Activated CD4-positive, alpha-beta T cell treated with anti-CD3 and anti-CD28 coated beads for 4 hours (primary cell): ENCODE data around the gene PLCL2.

Experiments used
- DNase-seq, 2 donors: peaks; one replicate each; pipeline ENCODE4 v3.0.0-alpha.2; 2020

Gene PLCL2

DNA sequence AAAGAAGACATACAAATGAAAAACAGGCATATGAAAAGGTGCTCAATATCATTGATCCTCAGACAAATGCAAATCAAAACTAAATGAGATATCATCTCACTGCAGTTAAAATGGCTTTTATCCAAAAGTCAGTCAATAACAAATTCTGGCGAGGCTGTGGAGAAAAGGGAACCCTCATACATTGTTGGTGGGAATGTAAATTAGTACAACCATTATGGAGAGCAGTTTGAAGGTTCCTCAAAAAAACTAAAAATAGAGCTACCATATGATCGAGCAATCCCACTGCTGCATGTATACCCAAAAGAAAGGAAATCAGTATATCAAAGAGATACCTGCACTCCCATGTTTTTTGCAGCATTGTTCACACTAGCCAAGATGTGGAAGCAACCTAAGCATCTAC, 165.8 kb downstream of the PLCL2 start:
- no peak for DNase-seq

DNA sequence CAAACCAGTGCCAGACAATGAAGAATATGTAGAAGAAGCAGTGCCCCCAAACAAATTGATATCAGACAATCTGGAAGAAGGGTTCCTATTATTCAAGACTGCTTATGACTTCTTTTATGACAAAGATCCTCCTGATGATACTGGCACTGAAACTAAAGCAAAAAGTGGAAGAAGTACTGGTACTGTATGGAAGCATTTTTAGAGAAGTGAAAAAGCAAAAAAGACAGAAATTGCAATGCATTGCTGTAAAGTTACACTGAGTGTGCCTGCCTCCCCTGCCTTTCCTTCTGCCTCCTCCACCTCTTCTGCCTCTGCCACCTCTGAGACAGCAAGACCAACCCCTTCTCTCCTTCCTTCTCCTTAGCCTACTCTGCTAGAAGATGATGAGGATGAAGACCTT, 167.6 kb downstream of the PLCL2 start:
- no peak for DNase-seq

DNA sequence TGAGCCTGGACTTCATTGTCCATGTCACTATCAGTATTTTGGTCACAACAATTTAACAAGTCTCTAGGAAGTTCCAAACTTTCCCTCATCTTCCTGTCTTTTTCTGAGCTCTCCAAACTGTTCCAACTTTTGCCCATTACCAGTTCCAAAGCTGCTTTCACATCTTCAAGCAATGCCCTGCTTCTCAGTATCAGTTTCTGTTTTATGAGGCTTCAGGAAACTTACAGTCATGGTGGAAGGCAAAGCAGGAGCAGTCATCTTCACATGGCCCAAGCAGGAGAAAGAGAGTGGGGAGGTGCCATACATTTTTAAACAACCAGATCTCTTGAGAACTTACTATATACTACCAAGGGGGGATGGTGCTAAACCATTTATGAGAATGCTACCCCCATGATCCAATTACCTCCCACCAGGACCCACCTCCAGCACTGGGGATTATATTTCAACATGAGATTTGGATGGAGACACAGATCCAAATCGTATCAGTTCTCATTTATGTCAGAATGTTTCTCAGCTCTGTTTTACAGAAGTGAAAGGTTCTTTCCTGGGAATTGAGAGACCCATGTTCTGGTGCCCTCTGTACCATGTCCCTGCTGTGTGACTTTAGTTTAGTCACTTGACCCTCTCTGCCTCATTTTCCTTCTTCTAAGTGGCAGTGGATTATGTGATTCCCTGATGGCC, 169.7 kb downstream of the PLCL2 start:
- no peak for DNase-seq

DNA sequence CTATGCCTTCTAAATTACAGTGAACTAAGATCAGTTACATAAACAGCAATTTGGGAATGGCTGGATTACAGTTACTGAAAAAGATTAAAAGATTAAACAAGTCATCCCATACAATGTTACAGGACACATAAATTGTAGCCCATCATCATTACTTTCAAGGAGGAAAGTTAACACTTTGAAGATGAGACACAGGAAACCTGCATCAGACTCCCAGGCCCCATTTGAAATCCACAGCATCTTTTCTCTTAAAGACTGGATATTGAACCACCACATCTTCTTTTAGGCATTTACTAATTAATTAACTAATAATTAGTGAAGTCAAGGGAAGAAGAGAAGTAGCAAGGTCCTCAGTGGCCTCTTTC, 170.2 kb downstream of the PLCL2 start:
- no peak for DNase-seq

DNA sequence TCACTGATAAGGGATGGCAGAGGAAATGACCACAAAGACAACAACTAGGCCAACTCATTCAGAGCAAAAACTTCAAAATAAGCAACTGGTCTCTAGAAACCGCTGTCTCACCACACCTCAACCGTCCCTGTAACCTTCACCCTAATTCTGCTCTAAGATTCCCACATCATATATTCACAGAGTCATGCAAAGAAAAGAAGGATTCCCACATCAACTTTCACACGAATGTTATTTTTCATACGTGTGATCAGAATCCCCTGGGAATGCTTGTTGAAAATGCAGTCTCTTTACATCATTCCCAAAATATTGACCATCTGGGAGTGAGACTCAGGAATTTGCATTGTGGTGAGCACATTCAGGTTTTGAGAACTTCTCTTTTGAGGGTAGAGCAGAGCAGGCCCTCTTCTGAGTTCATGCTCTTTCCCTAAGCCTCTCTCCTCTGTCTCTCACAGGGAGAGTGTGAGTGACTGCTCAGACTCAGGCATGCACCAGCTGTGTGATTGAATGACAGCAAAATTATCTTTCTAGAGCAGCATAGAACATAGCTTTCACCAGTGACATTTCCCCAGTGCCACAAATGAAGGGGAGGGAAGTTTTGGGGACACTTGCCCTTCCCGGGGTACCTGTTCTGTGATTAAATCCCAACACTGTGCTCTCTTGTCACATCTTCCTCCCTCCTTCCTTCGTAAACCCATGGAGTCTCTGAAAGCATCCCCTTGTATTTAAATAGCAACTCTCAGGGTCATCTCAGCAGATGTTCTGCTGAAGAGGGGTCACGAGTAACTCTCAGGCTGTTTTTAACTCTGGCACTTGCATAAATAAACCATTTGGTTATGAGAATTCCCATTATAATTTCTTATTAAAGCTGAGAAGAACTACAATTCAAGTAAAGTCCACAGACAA, 170.9 kb downstream of the PLCL2 start:
- no peak for DNase-seq

DNA sequence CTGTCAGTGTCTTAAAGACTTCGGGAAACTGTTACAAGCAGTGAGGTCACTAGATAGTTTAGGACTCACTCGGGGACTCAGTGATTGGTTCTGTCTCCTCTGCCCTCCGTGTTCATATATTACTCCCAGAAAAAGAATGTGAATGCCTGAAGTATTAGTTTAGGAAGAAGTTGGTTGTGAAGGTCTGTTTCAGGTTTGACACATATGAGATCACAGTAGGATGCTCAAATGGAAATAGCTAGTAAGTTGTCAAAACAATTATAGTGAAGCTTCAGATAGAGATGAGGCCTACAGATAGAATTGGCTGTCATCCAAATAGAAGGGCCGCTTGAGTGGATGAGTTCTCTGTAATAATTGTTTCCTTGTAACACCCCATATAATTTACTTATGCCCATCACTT, 172.6 kb downstream of the PLCL2 start:
- DNase-seq: no peak

DNA sequence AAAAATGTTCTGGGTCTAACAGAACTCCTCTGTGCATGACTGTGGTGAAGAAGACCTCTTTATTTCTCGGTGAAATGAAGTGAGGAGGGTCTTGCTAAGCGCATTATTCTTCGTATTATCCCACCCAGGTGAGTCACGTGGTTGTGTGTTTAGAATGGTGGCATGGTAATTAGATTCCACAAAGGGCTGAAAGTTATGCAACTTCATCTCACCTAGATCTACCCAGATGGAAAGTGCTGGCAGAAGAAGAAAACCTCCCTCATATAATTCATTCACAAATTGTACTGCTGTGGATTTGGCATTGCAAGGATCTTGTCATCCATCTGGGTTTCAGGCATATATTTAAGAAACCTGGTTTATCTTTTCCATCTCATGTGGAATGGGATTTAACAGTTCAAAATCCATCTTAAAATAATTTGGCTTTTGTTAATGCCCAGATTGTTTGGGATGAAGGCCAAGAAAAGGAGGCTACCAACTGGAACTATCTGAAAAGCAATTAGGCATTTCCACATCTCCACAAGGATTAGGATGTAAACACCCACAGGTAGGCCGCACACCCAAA, 175.3 kb downstream of the PLCL2 start:
- DNase-seq: no peak

DNA sequence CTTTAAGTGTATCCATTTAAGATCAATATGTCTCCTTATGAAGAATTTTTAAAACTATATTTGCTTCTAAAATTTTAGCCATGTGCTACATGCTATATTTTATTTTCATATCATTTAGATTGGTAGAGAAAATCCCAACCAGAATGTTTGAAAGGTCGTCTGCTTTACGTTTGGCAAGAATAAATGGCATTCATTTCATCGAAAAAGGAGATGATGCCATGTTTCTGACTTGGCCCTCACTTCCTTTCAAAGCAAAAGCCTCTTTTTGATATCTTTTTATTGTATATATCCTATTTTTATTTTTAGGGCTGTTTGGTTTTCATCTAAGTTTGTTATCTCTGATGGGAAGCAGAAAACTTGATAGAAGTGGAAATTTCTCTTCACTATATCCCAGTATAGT, 176.2 kb downstream of the PLCL2 start:
- DNase-seq: no peak

DNA sequence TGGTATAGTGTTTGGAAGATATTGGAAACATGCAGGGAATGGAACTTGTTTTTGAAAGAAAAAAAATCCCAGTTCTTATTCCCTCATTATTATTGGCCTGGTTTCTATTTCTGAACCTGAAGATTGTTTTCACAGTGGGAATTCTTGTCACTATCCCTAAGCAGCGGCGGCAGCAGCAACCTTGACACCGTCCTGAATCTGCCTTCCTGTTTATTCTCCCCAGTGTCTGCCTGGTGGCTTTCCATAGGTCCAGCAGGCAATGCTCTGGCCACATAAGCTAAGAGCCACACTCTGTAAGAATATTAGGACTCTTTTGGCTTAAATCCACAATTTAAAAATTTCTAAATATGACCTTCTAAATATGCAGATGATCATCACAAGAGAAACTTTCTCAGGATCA, 178.0 kb downstream of the PLCL2 start:
- DNase-seq: no peak

DNA sequence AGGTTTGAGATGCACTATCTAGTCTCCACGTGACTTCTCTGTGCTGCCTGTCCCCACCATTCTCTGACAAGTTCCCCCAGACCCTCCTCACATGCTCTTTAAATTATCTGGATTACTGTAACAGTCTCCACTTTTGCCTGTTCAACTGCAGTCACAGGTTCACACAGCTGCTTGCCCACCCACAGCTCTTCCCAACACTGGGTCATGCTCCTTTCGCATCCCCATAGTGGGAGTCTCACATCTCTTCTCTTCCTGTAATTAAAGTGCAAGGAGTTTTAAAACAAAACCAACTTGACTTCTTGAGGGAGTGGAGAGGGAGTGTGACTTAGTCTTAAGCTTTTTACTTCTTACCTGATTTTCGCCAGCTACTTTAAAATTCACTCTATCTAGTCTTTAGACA, 178.8 kb downstream of the PLCL2 start:
- DNase-seq: no peak

DNA sequence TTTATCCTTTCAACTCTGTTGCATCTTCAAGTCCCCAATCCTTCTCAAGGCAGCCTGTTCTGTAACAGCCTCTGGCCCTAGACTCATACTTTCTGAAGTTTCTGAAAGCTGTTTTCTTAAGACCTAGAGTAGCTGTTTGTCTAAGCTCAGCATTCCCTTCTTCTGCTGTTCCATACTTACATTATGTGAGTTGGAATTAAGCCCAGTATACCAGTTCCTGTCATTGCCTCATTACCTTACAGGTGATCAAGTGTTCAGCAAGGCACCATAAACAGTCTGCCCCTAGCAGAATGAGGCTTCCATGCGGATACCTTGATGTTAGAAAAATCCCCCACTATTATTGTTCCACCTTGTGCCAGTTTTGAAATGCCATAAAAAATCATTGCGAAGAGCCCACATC, 180.6 kb downstream of the PLCL2 start:
- DNase-seq: no peak

DNA sequence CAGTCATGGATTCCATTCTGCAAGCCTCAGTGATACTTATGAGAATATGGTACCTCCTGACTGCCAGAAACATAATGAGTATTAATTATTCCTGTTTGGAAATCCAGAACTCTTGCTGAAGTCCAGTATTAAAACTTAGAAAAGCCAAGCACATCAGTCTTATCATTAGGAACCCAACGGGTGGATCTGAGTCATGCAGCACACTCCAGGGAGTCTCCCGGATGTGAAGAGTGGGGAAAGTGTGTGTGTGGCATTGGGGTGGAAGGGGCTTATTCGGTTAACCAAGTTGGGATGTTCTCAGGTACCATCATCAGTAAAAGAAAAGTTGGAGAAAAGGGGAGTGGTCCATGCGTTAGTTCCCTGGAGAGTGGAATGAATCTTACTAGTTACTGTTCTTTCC, 181.1 kb downstream of the PLCL2 start:
- DNase-seq: no peak

DNA sequence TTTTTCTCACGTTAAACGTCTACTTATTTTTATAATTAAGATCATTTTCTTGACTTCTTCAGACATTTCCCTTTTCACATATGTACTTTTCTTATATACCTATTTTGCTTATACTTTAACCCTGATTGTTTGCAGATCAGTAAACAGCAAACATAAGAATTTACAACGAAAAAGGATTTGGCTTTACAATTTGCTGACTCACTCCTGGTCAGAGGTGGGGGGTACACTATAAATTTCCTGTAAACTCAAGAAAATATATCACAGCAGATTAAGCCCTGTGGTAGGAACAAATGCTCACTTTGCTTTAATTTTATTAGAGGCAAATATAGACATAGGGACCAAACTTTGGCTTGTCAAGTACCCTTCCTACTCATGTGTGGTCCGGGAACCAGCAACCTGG, 185.0 kb downstream of the PLCL2 start:
- no peak for DNase-seq

DNA sequence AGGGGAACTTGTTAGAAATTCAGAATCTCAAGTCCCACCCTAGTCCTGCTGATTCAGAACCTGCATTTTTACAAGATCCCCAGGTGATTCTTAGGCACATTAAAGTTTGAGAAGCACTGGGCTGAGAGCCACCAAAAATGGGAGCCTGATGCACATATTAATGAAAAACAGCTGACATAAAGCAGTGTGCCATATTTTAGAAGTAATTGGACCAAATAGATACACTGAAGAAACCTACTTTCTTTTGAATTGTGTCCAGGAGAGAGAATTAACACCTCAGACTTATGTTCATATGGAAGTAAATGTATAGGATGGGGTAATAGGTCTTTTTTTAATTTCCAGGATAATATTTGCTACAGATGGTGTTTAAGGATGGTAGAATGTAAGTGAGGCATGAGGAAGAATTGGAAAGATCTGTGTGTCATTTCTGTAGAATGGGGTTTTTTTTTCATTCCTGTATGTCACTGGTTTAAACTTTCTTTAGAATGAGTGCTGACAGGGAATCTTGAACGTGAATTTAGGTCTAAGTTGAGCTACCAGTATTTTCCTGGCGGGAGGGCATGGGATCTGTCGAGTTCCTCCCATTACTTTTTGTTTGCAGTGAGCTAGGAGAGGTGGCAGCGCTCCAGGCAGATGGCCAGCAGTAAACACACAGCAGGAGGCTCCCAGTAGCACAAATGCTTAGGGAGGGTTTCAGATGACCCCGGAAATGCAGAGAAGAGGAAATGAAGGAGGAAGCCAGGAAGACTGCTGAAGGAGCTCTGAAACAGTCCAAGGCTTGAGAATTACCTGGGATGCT, 185.6 kb downstream of the PLCL2 start:
- no peak for DNase-seq

DNA sequence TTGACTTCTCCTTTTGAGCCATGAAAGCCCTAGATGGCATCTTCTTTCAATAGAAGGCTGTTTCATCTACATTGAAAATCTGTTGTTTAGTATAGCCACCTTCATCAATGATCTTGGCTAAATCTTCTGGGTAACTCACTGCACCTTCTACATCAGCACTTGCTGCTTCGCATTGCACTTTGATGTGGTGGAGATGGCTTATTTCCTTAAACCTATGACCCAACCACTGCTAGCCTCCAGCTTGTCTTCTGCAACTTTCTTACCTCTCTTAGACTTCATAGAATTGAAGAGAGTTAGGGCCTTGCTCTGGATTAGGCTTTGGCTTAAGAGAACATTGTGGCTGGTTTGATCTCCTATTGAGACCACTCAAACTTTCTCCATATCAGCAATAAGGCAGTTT, 189.8 kb downstream of the PLCL2 start:
- no peak for DNase-seq

DNA sequence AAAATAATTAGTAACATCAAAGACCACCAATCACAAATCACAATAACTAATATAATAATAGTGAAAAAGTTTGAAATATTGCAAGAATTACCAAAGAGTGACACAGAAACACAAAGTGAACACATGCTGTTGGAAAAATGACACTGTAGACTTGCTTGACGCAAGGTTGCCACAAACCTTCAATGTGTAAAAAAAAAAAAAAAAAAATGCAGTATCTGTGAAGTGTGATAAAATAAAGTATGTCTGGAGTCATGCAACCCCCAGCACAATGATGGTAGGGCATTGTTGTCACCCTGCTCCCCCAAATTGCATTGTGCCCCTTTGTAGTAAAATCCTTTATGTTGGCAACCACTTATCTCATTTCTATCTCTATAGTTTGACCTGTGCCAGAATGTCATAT, 190.6 kb downstream of the PLCL2 start:
- no peak for DNase-seq

DNA sequence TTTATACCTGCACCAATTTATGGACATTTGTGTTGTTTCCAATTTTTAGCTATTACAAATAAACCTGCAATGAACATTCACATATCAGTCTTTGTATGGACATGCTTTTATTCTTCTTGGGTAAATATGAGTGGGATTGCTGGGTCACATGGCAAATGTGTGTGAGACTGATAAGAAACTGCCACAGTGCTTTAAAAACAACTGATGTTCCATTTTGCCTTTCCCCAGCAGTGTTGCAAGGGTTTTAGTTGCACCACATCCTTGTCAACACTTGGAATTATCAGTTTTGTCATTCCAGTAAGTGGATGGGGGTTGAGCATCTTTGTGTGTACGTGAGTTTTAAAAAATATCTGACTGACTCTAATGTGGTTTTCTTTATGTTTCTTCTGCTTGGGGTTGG, 191.2 kb downstream of the PLCL2 start:
- no peak for DNase-seq

DNA sequence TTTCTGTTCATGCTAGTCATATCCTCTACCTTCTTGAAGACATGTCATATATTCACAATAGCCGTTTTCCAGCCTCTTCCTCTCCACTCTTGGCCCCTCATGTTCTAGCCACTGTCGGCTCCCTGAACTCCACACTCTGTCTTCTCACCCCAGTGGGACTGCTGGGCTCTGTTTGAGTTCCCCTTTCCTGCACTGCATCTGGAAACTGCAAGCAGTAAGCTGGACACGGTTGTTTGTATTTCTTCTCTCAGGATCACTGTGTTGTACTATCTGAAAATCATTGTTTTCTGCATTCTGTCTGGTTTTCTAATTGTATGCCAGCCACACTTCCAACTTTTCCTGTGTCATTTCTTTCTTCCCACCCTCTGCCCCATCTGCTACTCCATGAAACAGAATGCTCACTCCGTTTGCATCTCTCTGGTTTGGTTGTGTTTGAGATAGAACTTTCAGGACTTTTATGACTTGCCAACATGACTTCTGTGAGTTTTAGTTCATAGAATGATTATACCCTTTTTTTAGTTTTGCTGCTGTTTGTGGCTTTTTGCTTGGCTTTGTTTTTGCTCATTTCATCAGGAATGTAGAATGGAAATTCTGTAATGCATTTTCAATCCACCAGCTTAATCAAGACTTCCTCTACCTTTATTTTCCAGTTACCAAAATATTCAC, 192.3 kb downstream of the PLCL2 start:
- DNase-seq: no peak

DNA sequence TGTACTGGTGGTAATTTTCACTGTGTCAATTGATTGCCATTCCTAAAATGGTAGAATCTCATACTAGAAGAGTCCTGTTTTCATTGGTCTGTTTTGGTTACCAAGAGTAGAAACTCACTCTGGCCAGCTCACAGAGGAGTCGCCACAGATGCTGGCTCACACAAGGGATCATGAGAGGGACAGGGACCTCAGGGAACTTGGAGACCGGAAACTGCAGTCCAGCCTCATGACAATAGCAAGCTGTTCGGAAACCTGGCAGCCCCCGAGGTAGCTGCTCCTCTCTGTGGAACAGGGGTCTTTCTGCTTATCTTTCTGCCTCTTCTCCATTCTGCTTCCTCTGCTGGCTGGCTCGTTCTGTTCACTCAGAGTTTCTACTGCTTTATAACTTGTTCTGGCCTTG, 192.9 kb downstream of the PLCL2 start:
- no peak for DNase-seq

DNA sequence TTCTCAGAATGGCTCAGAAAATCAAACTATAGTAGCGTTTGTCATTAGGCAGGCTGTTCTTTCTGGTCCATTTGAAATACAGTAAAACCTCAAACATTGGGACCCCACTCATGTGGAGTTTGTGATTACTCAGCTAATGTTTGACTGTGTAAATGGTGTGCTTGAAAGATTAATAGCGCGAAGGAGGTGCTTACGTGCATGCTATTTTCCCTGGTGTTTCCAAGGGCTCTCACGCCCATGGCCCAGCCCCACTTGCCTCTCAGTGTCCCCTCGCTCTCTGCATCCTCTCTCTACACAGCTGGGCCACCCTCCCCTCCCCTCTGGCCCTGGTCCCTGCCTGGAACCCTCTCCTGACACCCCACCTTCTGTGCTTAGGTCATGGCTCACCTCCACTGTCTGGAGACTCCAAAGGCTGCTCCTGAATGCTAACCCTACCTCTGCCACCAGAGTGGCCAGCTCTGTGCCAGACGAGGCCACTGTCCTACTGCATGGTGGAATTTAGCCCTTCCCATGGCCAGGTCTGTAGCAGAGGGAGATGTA, 194.2 kb downstream of the PLCL2 start:
- no peak for DNase-seq

DNA sequence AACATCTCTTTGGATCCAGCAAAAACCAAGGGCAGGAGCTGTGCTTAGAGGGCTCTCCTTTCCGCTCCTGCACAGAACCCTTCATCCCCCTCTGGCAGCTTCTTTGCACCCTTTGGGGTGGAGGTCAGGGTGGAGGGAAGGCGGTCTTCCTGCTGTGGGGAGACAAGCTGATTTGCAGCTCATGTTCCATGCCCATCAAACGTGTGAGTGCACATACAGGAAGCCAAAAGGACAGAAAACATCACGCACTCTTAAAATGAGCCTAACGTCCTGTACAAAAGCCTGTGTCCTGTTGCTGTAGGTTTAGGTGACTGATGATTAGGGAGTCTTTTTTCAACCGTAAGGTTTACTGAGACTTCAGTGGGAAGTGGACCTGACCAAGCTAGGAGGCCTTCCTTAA, 195.2 kb downstream of the PLCL2 start:
- DNase-seq: no peak

DNA sequence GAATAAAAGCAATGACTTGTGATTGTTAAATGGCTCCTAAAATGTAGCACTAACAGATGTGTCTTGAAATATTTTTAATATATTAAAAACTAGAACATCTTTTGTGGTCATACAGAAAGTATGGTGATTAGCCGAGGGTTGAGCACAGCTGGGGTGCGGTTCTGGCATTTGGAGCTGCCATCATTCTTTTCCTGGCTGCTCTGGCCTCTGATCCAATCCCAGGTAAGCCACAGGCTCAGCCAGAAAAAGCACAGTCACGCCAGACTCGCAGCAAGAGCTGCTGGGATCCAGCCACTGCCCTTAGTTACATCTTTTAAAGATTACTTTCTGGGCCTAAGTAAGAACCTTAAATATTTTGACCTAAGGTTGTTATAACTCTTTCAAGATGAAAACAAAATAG, 196.8 kb downstream of the PLCL2 start:
- DNase-seq: no peak

DNA sequence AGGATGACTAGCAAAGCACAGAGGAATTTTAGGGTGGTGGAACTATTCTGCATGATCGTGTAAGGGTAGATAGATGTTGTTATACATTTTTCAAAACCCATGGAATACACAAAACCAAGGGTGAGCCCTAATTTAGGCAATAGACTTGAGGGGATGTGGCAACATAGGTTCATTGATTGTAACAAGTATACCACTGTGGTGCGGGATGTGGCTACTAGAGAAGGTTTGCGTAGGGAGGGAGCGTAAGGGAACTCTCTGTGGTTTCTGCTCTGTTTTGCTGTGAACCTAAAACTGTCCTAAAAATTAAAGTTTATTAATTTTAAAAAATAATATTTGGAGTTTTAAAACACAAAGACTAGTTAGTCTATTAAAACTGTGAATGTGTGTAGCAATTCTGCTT, 202.8 kb downstream of the PLCL2 start:
- no peak for DNase-seq
